ENCODE measurements around the gene ECT2L.

ECT2L gene

DNA sequence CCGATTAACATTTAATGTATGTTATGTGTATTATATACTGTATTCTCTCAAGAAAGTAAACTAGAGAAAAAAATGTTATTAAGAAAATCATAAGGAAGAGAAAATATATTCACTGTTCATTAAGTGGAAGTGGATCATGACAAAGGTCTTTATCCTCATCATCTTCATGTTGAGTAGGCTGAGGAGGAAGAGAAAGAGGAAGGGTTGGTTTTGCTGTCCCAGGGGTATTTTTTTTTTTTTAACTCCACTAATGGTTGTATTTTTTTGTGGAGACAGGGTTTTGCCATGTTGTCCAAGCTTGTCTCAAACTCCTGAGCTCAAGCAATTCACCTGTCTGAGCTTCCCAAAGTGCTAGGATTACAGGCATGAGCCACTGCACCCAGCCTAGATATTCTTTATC, 11.0 kb downstream of the ECT2L start:
- DNase-seq: no peak

DNA sequence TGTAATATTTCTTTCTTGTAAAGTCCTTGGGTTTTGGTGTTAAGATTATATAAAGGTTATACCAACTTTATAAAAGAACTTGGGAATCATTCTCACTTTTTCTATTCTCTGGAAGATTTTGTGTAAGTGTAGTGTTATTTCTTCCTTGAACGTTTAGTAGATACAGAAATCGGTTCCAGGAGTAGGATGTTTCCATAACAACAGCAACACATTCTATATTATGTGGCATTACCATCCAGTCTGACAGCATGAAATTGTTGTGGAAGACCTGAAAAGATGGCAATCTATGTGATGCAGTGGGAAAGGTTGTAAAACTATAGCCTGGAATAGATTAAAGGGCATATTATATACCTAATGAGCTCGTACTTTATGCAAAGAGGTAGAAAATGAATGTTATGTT, 13.8 kb downstream of the ECT2L start:
- no peak for DNase-seq

DNA sequence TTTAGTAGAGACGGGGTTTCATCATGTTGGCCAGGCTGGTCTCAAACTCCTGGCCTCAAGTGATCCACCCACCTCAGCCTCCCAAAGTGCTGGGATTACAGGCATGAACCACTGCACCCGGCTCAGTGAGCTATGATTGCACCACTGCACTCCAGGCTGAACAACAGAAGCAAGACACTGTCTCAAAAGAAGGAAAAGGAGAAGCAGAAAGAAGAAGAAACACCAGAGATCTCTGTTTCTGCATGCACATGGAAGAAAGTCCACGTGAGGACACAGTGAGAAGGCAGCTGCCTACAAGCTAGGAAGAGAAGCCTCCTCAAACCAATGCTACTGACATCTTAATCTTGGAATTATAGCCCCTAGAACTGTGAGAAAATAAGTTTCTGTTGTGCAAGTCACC, 16.0 kb downstream of the ECT2L start:
- no peak for DNase-seq

DNA sequence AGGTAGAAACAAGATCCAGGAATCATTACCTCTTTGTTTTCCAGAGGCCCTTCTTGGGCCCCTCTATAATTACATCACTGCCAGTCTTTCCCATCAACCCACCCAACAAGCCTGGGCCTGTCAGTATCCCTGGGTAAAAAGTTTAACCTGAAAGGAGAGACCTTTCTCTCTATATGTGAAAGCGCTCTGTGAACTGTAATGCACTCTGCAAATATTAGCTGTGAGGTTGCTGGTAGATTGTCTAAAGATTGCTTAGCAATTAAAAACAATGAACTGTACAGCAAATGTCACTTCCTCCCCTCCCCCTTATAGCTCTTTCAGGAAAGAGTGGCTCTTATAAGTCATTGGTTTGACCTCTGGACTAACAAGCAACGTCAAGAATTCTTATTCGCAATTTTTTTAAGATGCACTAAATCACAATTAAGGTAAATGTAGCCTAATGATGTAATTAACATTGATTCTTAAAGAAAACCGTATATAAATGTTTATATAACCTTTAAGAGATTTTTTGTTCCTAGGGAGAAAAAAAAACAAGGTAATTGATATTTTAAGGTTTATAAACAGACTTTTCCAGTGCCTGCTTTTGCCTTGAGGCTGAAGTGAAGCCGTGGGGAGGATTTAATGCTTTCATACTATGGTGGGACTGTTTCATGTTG, 18.4 kb downstream of the ECT2L start:
- no peak for DNase-seq

DNA sequence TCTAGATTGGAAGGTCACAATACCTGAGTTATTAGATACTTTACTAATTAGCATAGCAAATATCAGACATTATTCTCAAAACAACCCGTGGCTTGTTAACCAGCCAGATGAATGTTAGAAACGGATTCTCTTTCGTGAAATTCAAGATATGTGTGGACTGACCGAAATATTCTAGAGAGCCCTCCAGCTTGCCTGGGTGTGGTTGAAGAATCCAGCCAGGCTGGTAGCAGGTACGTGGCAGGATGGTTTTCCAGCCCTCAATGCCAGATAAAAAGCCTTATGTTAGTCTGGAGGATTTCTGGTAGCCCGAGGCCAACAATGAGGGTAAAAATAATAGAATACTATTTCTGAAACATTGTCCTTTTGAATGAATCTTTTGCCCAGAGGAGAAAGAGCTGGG, 19.3 kb downstream of the ECT2L start:
- no peak for DNase-seq

DNA sequence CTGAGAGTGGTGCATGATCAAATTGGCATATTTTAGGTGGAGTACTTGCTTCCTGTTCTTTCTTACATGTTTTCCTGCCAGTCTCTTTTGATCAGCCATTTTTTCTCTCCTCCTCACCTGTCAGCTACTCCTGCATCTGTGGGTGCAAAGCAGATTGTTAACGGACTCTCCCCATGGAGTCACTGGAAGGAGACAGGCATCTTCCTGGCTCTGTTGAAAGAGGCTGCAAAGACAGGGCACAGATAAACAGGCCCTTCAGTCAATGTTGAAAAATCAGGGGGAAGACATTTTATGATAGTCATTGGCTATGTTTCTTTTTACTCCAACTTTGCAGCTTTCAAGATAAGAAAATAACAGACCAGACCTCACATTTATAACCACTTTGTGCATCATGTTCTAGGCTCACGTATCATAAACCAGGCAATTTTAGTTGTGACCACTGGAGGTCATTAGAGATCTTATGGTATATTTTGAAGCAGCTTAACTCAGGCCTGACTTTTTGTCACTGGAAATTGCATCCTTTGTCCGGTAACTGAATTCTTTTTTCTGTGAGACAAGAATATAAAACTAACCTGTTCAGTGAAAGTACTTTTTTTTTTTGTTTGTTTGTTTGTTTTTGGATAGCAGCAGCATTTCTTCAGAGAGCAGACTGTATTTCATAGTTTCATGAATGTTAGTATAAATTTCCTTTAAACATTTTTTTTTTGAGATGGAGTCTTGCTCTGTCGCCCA, 20.1 kb downstream of the ECT2L start:
- peak; percentile 77 for DNase-seq

DNA sequence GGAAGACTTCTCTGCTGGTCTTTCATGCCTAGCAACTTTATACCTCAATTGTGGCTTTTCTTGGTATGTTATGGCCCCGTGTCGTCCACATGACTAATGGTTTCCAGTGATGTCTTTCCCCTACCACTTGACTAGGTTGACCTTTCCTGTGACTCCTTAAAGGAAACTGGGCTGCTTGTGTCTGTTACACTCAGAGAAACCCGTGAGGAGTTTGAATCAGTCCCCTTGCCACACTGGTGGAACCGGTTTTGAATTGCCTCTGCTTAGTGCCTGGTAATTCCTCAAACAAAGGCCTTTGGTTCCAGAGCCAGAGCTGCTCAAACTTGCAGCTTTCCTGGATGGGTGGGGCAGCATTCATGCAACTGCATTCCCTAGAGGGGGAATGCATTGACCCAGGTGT, 21.9 kb downstream of the ECT2L start:
- peak; percentile 33 for DNase-seq

DNA sequence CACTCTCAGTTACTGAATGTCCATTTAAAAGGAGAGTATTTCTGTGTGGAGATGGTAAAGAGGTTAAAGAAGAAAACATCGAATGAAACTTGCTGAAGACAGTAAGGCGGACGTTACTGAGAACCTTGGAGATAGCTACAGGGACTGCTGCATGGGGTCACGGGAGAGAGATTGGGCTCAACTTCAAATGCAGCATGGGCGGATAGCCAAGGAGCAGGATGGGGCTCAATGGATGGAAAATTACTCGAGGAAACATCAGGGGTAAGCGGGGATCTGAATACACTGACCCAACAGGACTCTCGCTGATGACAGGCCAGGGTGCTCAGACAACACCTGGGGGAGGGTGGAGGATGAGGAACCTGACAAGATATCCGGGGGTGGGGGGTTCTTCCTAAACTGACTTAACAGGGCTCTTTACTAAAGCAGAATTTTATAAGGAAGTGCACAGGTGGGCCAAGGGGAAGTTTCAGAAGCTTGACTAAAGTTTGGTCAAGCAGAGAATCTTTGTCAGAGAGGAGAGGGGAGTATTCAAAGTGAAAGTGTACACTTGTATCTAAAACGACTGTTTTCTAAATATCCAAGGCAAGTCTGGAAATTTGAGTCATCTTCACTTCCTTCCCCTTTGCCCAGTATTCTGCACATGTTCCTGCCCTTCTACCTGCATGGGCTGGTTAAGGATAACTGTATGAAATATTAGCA, 22.8 kb downstream of the ECT2L start:
- DNase-seq: no peak

DNA sequence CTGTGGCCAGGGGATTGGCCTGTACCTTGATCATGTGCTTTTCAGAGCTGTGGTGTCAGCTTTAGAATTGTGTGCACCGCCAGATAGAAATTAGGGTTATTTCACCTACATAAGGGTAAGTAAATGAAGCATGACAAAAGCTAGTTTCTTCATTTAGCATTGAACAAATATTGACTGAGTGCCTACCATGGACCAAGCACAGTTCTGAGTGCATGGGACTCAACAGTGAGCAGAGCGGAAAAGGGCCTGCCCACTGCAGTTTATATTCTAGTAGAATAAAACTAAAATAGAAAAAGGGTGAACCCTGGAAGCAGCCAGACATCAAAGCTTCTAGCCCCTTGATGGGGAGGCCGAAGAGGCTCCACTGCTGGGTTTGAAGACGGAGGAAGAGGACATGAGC, 25.6 kb downstream of the ECT2L start:
- DNase-seq: no peak

DNA sequence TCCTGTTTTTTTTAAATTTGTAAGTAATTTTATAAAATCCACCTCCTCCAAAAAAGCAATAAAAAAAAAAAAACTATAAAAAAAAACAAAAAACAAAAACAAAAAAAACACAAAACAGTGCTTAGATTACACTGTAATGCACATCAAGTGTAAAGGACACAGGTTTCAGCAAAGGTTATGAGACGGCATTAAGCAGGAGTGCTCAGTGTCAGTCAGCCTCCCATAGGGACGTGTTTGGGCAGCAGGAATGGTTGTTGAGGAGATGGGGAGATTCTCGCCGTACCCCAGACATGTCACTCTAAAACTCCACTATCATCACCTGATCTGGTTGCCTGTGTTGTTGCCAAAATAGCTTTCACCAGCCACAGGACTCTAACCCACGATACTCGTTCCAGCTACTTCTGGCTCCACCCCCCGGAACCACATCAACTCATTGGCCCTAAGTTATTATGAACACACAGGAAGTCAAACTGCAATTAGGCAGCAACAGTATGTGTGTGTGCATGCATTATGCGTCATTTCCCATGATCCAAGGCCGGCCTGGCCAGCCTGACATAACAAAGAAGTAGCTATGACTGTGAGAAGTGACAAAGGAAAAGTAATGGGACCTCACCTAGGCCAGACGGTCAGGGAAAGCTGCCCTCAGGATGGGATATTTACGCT, 28.7 kb downstream of the ECT2L start:
- no peak for DNase-seq

DNA sequence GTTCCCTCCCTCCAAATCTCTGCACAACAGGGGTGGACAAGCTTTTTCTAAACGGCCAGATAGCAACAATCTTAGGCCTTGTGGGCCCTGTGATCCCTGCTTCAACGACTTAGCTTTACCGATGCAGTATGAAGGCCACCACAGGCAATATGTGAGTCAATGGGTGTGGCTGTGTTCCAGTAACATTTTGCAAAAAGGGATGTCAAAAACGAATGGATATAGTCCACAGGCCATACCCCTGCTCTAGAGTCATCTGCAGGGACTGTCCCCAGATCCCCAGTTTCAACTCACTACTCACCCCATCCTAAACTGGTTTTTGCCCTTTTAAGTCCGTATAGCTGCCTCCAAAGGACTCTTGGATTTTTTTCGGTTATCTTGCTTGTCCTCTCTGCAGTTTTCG, 34.4 kb downstream of the ECT2L start:
- no peak for DNase-seq

DNA sequence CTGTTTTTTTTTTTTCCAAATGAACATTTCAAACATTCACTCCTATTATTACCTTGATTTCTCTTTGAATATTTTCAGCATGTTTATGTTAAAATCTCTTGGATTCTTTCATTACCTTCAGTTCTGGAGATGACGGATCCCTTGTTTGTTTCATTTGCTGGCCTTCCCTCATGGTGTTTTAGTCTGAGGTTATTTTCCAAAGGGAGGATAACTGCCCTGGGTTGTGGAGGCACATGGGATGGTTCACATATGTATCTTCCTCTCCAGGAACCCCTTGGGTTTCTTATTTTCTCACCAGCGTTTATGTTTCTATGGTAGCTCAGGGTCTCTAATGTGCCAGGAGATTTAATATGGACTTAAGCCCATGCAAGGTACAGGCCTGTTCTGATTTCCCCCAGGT, 36.3 kb downstream of the ECT2L start:
- no peak for DNase-seq

DNA sequence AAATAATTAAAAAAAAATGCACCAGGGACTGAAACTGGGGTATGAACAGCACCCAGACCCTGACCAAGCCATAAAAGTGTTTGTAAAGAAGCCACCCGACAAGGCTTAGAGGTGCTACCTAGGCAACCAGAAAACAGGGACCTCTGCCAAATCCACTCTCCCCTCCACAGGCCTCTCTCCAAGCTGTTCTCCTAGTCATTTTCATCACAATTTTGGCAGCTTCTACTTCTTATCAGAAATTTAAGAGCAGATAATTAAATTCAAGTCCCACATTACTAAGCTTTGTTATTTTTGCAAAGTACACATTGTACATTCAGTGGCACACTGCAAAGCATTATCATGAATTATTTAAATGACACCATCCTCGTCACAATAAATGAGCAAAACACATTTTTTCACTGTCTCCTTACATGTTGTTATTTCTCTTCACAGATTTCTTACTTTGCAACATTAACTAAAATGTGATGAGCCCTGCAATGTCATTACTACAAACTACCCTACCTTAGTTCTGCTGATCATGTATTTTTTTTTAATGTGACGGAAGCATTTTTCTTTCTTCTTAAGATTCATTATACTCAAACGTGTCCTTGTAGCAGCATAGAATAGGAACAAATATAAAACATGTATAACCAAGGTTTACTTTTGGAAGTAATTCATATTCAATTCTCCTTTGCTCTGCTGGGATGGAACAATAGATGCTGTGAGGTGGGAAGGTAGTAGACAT, 38.1 kb downstream of the ECT2L start:
- DNase-seq: no peak

DNA sequence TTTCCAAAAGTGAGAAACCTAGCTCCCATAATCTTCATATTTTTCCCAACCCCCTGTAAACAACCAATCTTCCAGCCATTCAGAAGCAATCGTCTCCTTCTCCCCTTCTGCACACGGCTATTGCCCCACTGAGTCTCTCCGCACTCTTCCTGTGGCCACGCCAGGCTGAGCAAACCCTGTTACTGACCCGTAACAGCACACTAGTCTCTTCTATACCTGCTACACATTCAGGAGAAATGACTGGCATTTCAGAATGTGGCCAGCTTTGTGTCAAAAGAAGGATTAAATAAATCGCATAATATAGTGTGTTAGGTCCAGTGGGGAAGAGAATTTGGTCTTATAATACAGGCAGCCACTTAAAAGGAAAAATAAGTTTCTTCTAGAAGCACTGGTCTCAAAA, 41.4 kb downstream of the ECT2L start:
- DNase-seq: no peak

DNA sequence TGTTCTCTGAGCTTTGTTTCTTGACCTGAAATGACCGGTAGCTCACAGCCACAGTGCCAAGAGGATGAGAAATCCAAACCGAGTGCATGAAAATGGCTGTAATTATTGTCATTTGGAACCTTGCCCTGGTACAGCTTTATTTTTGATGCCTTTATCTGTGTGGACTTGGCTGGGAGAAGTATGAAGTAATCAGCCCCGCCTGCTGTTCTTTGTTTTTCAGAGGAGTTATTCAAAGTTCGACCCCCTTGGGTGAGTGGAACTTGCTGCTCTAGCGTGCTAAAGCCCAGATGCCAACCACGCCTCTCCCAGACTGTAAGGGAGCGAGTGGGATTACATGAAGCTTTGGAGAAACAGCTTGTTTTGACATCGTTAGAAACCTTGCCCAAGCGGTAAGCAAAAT, 48.3 kb downstream of the ECT2L start:
- DNase-seq: no peak

DNA sequence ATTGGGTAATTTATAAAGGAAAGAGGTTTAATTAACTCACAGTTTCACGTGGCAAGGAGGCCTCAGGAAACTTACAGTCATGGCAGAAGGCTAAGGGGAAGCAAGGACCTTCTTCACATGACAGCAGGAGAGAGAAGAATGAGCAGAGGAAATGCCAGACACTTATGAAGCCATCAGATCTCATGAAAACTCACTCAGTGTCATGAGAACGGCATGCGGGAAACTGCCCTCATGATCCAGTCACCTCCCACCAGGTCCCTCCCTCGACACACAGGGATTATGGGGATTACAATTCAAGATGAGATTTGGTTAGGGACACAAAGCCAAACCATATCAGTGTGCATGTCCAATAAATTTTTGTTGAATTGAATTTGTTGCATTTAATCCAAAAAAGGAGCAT, 52.0 kb downstream of the ECT2L start:
- DNase-seq: no peak

DNA sequence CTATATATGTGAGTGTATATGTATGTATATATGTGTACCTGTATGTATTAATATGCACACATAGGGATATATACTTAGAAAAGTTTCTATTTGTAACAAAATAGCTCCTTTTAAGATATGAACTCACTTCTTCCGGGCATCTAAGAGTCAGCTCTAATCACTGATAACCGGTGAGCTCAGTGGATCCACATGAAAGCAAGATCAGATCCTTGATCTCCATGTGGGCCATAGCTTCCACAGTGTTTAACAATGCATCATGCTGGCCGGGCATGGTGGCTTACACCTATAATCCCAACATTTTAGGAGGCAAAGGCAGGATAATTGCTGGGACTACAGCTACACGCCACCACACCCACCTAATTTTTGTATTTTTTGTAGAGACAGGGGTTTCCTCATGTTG, 52.6 kb downstream of the ECT2L start:
- no peak for DNase-seq

DNA sequence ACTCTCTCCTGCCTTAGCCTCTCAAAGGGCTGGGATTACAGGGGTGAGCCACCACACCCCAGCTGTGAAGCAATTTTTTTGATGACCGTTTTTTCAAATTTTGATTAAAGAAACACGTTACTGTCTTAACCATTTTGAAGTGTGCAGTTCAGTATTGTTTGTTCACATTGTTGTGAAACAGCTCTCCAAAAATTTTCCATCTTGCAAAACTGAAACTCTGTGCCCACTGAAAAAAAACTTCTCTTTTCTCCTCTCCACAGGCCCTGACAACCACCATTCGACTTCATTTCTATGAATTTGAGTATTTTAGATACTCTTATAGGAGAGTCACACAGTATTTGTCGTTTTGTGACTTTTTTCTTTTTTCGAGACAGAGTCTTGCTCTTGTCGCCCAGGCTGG, 53.9 kb downstream of the ECT2L start:
- DNase-seq: no peak

DNA sequence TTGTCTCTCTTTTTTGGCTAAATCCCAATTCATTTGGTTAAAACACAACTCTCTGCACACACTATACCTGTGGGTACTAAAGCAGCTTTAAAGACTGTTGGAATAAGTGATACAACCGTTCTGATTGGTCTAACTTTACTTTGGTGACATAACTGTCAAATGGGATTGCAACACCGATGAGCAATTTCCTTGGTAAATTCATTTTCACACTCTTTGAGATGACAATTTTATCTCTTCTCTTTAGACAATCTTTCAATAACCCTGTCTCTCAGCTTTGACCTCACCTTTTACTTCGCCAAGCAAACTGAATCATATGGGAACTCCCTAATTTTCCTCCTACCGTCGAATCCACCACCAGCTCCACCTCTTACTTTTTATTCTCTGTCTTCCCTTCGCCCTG, 60.8 kb downstream of the ECT2L start:
- no peak for DNase-seq

DNA sequence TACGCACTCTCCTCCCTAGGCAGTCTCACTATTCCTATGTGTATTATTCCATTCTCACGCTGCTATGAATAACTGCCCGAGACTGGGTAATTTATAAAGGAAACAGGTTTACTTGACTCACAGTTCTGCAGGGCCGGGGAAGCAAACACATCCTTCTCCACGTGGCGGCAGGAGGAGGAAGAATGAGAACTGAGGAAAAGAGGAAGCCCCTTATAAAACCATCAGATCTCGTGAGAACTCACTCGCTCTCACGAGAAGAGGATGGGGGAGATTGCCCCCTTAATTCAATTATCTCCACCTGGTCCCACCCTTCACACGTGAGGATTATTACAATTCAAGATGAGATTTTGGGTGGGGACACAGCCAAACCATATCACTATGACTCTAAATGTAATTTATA, 61.9 kb downstream of the ECT2L start:
- peak; percentile 82 for DNase-seq

DNA sequence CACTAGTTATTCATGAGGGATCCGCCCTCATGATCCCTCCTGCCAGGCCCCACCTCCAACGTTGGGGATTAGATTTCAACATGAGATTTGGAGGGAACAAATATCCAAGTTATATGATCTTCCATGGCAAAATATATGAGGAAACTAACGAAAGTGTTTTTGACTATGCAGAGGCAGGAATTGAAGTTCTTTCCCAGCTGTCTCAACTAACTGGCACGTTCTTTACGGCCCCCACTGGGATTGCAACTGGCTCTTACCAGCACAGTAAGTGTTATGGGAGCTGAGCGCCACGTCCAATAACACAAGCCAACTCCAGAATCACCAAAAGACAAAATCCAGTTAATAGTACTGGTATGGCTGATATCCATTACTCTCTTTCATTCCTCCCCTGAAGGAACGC, 66.6 kb downstream of the ECT2L start:
- no peak for DNase-seq

DNA sequence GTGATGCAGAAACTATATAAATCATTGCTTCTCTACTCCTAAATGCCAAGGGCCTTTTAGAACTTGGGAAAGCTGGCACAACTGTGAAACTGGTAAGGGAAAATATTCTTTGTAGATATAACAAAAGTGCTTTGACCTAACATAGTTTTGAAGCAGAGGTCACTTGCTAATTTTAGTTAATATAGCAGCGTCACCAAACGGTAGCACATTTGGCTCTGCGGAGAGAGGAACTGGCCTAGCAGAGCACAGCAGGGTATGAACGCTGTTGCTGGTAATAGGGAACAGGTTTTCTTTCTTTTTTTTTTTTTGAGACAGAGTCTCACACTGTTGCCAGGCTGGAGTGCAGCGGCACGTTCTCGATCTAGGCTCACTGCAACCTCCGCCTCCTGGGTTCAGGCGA, 67.4 kb downstream of the ECT2L start:
- no peak for DNase-seq

DNA sequence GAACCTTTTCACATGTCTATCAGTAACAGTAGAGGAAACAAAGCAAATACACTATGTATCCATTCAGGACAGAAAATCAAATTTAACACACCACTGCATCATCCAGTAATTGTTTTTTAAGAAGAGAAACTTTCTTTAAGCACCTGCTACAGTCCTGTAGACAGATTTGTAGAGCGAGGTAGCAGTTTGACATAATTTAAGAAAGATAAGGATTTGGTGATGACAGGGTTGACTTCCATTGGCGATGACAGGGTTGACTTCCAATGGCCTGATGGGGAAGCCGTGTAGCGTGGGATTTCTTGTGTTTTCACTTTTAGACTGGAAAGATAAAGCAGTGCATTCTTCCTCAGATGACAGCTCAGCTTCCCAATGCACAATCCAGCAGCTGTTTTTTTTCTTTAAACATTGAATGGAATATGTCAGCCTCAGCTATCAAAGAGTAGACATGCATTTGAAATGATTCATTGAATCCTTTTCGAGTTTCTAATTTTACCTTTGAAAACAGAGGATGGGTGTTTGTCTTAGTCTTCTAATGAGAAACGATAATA, 68.5 kb downstream of the ECT2L start:
- DNase-seq: no peak
